GM12878 (cell line): ENCODE data around the gene PRKN.

Experiments used
- CTCF ChIP-seq, 3 experiments: IDR thresholded peaks in 2 of 3; conservative IDR thresholded peaks in 1 of 3; 2 replicates each; pipeline ENCODE4 v1.5.1; 2011; ENCODE audit warnings: low read depth in 3 of 3, low read length in 3 of 3, mild to moderate bottlenecking in 3 of 3, control low read depth in 2 of 3, moderate library complexity in 2 of 3, inconsistent platforms in 1 of 3, mixed read lengths in 1 of 3; ENCODE audit not compliant: control insufficient read depth in 2 of 3, insufficient read depth in 1 of 3; ENCODE audit errors: extremely low read depth in 1 of 3
- EP300 ChIP-seq, 2 experiments: fragments of 150-350 bp in 1 of 2; IDR thresholded peaks; 2 replicates each; pipeline ENCODE4 v1.6.1; 2011 to 2012; ENCODE audit warnings: low read depth in 2 of 2, low read length in 2 of 2, borderline replicate concordance in 1 of 2, improper control_type of control experiment in 1 of 2, inconsistent platforms in 1 of 2; ENCODE audit not compliant: control insufficient read depth in 1 of 2
- FOS ChIP-seq: IDR thresholded peaks from 3 replicates; pipeline ENCODE4 v1.6.1; 2011; ENCODE audit warnings: borderline replicate concordance; ENCODE audit not compliant: insufficient read length; ENCODE audit errors: extremely low read depth
- HDAC2 ChIP-seq: fragments of 200-600 bp; sonication (generic); IDR thresholded peaks from 2 replicates; pipeline ENCODE4 v1.6.1; 2017
- MTA3 ChIP-seq: IDR thresholded peaks from 2 replicates; pipeline ENCODE4 v1.6.1; 2012; ENCODE audit warnings: low read length, inconsistent platforms, borderline replicate concordance
- REST ChIP-seq: IDR thresholded peaks from 2 replicates; pipeline ENCODE4 v1.6.1; 2012; ENCODE audit warnings: mild to moderate bottlenecking, low read depth, low read length
- RUNX3 ChIP-seq: IDR thresholded peaks from 2 replicates; pipeline ENCODE4 v1.6.1; 2012; ENCODE audit warnings: low read length, inconsistent platforms
- SRF ChIP-seq, 2 experiments: IDR thresholded peaks; 2 replicates each; pipeline ENCODE4 v1.6.1; 2011; ENCODE audit warnings: low read depth in 2 of 2, low read length in 2 of 2, mild to moderate bottlenecking in 1 of 2, moderate library complexity in 1 of 2
- ZBTB33 ChIP-seq: fragments of 450-650 bp; IDR thresholded peaks from 2 replicates; pipeline ENCODE4 v1.6.1; 2017; ENCODE audit warnings: mild to moderate bottlenecking
- TF ChIP-seq, protein P1 (sequence below): IDR thresholded peaks from 2 replicates; pipeline ENCODE4 v1.6.1; 2012; ENCODE audit warnings: low read depth, low read length, improper control_type of control experiment

DNA sequence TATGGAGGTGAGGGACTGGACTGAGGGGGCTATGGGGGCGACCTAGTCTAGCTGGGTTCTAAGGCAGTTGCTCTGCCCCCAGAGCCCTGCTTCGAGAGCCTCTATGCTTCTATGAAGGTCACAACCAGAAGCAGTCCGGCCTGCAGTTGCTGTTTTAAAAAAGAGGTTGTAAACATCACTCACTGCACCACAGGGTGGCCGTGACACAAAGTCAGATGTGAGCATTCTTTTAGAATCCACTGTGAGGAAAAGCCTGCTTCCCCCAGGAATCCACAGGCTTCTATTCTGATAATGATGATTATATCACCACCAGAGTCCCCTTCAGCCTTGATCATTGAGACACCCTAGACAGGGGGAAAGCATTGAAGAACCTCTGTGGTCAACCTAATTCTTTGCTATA is 1224.0 kb downstream of the PRKN start:
- TF ChIP-seq, protein P1, sequence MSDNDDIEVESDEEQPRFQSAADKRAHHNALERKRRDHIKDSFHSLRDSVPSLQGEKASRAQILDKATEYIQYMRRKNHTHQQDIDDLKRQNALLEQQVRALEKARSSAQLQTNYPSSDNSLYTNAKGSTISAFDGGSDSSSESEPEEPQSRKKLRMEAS = no peak
- no peak for TF ChIP-seq FOS
- TF ChIP-seq REST = no peak
- no peak for TF ChIP-seq RUNX3
- TF ChIP-seq EP300 (IDR thresholded peaks at IDR 0.05; ENCODE audit: borderline replicate concordance in 1 of 2, control insufficient read depth in 1 of 2, low read depth in 2 of 2, low read length in 2 of 2) = no peak
- no peak for TF ChIP-seq CTCF (IDR thresholded peaks at IDR 0.05 in 2 of 3, conservative IDR thresholded peaks at IDR 0.05 in 1 of 3; ENCODE audit: control insufficient read depth in 2 of 3, extremely low read depth in 1 of 3, insufficient read depth in 1 of 3, low read depth in 3 of 3, low read length in 3 of 3)
- TF ChIP-seq HDAC2 = no peak
- no peak for TF ChIP-seq SRF (IDR thresholded peaks at IDR 0.05; ENCODE audit: low read depth in 2 of 2, low read length in 2 of 2)
- no peak for TF ChIP-seq ZBTB33
- TF ChIP-seq MTA3 = no peak
